ENCODE data around the gene MMS19.

MMS19 gene

DNA sequence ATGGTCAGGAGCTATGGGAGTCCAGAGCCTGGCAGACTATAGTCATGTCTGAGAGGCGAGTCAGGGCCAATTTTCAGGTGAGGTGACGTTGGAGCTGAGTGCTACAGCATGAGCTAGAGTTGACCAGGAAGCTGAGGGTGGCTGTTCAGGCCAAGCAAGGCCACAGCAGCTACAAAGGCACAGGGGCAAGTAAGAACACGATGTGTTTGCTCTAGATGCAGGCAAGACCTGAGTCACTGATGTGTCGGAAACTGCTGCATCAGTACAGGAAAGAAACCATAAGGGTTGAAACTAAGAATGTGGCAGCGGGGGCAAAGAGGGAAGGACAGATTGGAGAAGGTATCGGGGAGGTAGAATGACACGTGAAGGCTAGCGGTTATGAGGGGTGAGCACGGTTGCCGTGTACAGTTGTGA, 85.3 kb downstream of the MMS19 start:
- H3K36me3 Mint-ChIP-seq (ENCODE audit: low read depth) = no peaks in the 10 kb centered on the region
- no peaks in the 10 kb centered on the region for H3K9me3 Mint-ChIP-seq
- H3K27me3 Mint-ChIP-seq = peaks cover 4% of the 10 kb centered on the region
- peak overlapping the region; percentile 91 for H3K27ac Mint-ChIP-seq
- H3K4me1 Mint-ChIP-seq (ENCODE audit: low read depth) = peaks cover 59% of the 10 kb centered on the region
- peak overlapping the region; percentile 66 for H3K4me3 Mint-ChIP-seq

DNA sequence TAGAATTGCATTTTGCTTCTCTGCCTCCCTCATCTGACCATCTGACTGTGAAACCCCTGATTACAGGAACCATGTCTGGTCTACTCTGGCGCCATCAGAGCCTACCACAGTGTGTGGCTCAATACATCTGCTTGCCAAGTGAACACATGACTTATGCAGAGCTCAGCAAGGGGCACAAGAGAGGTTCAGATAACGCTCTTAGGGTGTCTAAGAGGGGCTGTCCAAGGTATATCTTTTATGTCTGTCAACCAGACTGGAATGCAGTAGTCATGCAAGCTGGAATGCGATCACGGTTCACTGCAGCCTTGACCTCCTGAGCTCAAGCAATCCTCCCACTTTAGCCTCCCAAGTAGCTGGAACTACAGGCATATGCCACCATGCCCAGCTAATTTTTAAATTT, 86.8 kb downstream of the MMS19 start:
- Mint-ChIP-seq H3K36me3 (ENCODE audit: low read depth) (no peaks in the 10 kb centered on the region), H3K4me3 (no peak overlapping the region), H3K4me1 (ENCODE audit: low read depth) (peaks cover 52% of the 10 kb centered on the region), H3K27me3 (peaks cover 4% of the 10 kb centered on the region), H3K27ac (no peak overlapping the region), H3K9me3 (no peaks in the 10 kb centered on the region)

DNA sequence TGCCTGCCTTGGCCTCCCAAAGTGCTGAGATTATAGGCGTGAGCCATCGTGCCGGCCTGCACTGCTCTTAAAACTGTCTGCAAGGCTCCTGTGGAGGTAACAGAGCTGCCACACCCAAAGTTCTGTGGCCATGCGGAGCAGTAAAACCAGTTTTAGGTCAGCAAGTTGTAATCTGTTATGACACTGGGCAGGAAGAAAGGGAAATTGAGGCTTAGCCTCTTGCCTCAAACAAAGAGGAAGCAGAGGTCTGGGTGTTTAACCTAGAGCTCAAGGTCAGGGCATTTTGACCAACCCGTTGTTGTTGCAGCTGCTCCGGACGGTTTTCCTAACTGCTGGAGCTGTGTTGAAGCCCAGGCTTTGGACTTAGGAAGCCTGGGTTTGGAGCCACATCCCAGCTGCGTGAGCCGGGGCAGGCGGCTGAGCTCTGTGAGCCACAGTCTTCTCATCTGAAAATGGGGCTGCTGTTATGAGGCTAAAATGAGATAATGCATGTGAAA, 89.7 kb downstream of the MMS19 start:
- H3K36me3 Mint-ChIP-seq (ENCODE audit: low read depth) = no peaks in the 10 kb centered on the region
- no peak overlapping the region for H3K27ac Mint-ChIP-seq
- H3K27me3 Mint-ChIP-seq = no peaks in the 10 kb centered on the region
- peaks cover 28% of the 10 kb centered on the region for H3K4me1 Mint-ChIP-seq (ENCODE audit: low read depth)
- no peak overlapping the region for H3K4me3 Mint-ChIP-seq
- no peaks in the 10 kb centered on the region for H3K9me3 Mint-ChIP-seq

Data from stimulated activated naive CD8-positive, alpha-beta T cell treated with anti-CD3 and anti-CD28 coated beads, Interleukin-15, Interleukin-2, amounts not matched to agents 100 ng/mL and 50 ng/mL, for 24 hours (primary cell).